Stimulated activated CD8-positive, alpha-beta memory T cell treated with anti-CD3 and anti-CD28 coated beads, Interleukin-15, amount 100 ng/mL, for 48 hours (primary cell): Measurements from ENCODE around the gene LONP2.

Experiments used
- DNase-seq, 2 donors: peaks; one replicate each; pipeline ENCODE4 v3.0.0-alpha.2; 2020; ENCODE audit warnings: low read depth in 2 of 2

LONP2 gene

GRCh38 chr16:48244080-48244862 is at the start of gene LONP2:
Gene LONP2, plus strand, starts transcription at chr16:48244300. Its CDS starts 89 bp downstream, at chr16:48244389.
- peak; percentile 84 to 89 for DNase-seq

GRCh38 chr16:48194828-48195556 is 49.1 kb upstream of the LONP2 start:
- no peak for DNase-seq

GRCh38 chr16:48197294-48197693 is 46.8 kb upstream of the LONP2 start:
- DNase-seq = no peak

- DNase-seq = no peak
Observed at GRCh38 chr16:48201515-48202201, 42.4 kb upstream of the LONP2 start.

DNA sequence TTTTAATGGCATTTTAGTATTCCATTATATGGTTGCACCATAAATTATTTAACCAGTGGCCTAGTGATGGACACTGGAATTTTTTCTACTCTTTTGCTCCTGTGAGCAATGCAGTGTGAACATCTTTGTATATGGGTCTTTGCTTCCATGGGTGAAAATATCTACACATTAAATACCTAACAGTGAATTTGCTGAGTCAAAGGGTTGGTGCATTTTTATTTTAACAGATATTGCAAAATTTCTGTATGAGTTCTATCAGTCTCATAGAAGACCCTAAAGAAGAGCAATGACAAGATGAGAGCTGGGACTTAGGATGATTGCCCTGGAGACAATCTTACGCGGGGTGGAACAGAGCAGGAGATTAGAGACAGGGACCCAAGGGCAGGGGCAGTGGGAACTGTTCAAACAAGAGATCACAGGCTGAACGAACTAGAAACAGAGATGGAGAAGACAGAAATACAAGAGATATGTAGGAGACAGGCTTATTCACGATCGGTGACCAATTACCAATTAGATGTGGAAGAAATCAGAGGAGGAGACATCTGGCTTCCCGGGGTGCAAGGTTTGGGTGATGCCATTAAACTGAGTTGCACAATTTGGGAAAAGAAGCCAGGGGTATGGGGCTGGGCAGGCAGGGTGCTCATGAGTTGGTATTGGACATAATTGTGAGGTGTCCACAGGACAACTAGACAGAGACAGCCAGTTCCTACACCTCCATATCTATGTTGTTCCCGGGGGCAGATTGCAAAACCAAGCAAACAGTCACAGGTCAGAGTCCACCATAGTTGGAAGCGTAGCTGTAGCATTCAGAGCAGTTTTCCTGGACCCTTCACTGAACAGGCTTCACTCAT is 39.9 kb upstream of the LONP2 start:
- DNase-seq = no peak

GRCh38 chr16:48204825-48205151 is 39.3 kb upstream of the LONP2 start:
- no peak for DNase-seq

GRCh38 chr16:48206594-48207242 is 37.4 kb upstream of the LONP2 start:
- DNase-seq = no peak

GRCh38 chr16:48210747-48211146 is 33.4 kb upstream of the LONP2 start:
- DNase-seq = no peak

DNA sequence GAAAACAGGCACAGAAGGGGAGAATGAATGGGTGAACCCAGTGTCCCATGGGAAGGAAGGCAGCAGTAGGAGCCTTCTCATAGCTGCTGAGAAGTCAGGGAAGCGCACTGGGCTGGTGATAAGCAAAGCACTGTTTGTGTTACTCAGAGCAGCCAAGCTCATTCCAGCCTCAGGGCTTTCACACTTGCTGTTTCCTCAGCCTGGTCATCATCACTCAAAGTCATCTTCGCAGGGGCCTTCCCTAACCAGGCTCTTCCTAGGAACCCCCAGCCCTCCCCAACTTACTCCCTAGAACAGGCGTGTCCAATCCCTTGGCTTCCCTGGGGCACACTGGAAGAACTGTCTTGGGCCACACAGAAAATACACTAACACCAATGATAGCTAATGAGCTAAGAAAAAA is 32.1 kb upstream of the LONP2 start:
- no peak for DNase-seq

DNA sequence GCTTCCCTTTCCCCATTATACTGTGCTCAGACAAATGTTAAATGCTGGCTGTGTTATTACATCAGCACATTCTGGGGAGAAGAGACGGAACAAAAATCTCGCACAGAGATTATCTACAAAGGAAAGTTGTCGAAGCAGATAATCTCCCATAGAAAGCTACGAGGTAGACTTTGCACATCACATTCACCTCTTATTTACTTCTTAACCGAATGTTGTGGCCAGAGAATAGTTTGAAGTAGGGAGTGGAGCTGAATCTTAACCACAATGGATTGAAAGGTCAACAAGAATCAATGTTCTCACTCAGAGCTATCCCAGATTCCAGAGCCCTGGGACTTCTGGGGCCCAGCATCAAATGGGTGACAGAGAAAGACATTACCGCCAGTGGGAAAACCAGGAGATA is 28.4 kb upstream of the LONP2 start:
- DNase-seq = no peak

GRCh38 chr16:48217708-48218107 is 26.4 kb upstream of the LONP2 start:
- no peak for DNase-seq

DNA sequence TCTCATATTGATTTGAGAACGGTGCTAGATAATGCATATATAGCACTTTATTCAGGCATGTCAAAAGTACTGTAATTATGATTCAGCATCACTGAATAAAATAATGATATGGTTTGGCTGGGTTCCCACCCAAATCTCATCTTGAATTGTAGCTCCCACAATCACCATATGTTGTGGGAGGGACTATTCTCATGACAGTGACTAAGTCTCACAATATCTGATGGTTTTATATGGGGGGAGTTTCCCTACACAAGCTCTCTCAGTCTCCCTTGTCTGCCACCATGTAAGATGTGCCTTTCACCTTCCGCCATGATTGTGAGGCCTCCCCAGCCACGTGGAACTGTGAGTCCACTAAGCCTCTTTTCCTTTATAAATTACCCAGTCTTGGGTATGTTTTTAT is 25.6 kb upstream of the LONP2 start:
- DNase-seq = no peak

GRCh38 chr16:48220891-48221290 is 23.2 kb upstream of the LONP2 start:
- no peak for DNase-seq

- no peak for DNase-seq
Observed at GRCh38 chr16:48223490-48223889, 20.6 kb upstream of the LONP2 start.

- DNase-seq = no peak
Observed at GRCh38 chr16:48225456-48225855, 18.6 kb upstream of the LONP2 start.

- peak in 1 of 2 donors; percentile 19 for DNase-seq
Observed at GRCh38 chr16:48231727-48232492, 12.2 kb upstream of the LONP2 start.

GRCh38 chr16:48232493-48233040 is 11.5 kb upstream of the LONP2 start:
- no peak for DNase-seq

- DNase-seq = no peak
Observed at GRCh38 chr16:48234630-48235029, 9.5 kb upstream of the LONP2 start.

DNA sequence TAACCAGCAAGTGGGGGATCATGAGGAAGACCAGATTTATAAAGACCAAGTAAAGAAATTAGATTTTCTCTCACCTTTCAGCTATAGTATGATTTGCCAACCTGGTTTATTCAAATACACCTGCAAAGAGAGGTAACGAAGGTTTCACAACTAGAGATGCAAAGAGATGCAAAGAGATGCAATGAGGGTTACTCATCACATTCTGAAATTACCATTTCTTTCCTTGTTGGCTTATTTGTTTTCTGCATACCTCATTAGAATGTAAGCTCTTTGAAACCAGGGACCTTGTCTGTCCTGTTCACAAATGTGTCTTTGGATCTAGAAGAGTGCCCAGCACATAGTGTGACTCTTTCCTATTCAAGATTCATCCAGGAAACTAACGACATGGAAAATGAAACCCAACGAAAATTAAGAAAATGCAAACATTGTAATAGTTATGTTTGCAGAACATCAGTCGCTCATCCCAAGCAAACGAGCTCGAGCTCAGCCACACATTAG is 9.0 kb upstream of the LONP2 start:
- DNase-seq = no peak

- no peak for DNase-seq
Observed at GRCh38 chr16:48235556-48236136, 8.5 kb upstream of the LONP2 start.
